ENCODE data around the gene LZTS3.
"Not testable (repeated sequence)": the region's sequence is repeated elsewhere in the genome, so short reads cannot be mapped to it uniquely, and the experiment has no call there.

LZTS3 gene

GRCh38 chr20:3133155-3133554, 40.2 kb downstream of the LZTS3 start:
- no peak for DNase-seq (ENCODE audit: low read depth)
- no peak for TF ChIP-seq CTCF (conservative IDR thresholded peaks at IDR 0.05; ENCODE audit: control insufficient read depth, insufficient read depth, low read depth, low read length)
- no peak overlapping the region for H3K4me3 ChIP-seq (ENCODE audit: control insufficient read depth, low read depth, low read length)

GRCh38 chr20:3130051-3130600, 43.2 kb downstream of the LZTS3 start:
- no peak for TF ChIP-seq CTCF (conservative IDR thresholded peaks at IDR 0.05; ENCODE audit: control insufficient read depth, insufficient read depth, low read depth, low read length)
- DNase-seq (ENCODE audit: low read depth) = no peak
- H3K4me3 ChIP-seq (ENCODE audit: control insufficient read depth, low read depth, low read length) = no peak overlapping the region

GRCh38 chr20:3129094-3129493, 44.3 kb downstream of the LZTS3 start:
- TF ChIP-seq CTCF (conservative IDR thresholded peaks at IDR 0.05; ENCODE audit: control insufficient read depth, insufficient read depth, low read depth, low read length) = no peak
- DNase-seq (ENCODE audit: low read depth) = no peak
- H3K4me3 ChIP-seq (ENCODE audit: control insufficient read depth, low read depth, low read length) = no peak overlapping the region

GRCh38 chr20:3128275-3128984, 44.9 kb downstream of the LZTS3 start:
- no peak for DNase-seq (ENCODE audit: low read depth)
- H3K4me3 ChIP-seq (ENCODE audit: control insufficient read depth, low read depth, low read length) = no peak overlapping the region
- TF ChIP-seq CTCF (conservative IDR thresholded peaks at IDR 0.05; ENCODE audit: control insufficient read depth, insufficient read depth, low read depth, low read length) = no peak

GRCh38 chr20:3126527-3126859, 46.9 kb downstream of the LZTS3 start:
- DNase-seq (ENCODE audit: low read depth) = no peak
- TF ChIP-seq CTCF (conservative IDR thresholded peaks at IDR 0.05; ENCODE audit: control insufficient read depth, insufficient read depth, low read depth, low read length) = no peak
- H3K4me3 ChIP-seq (ENCODE audit: control insufficient read depth, low read depth, low read length) = no peak overlapping the region

GRCh38 chr20:3125776-3126526, 47.4 kb downstream of the LZTS3 start:
- H3K4me3 ChIP-seq (ENCODE audit: control insufficient read depth, low read depth, low read length); DNase-seq (ENCODE audit: low read depth): not testable (repeated sequence)

- not testable (repeated sequence) for H3K4me3 ChIP-seq (ENCODE audit: control insufficient read depth, low read depth, low read length); DNase-seq (ENCODE audit: low read depth)
Observed at GRCh38 chr20:3124773-3125560, 48.4 kb downstream of the LZTS3 start.

GRCh38 chr20:3124163-3124562, 49.2 kb downstream of the LZTS3 start:
- H3K4me3 ChIP-seq (ENCODE audit: control insufficient read depth, low read depth, low read length); DNase-seq (ENCODE audit: low read depth): not testable (repeated sequence)

All from fibroblast of mammary gland (primary cell).